ENCODE measurements around the gene SNTG2. TPM values are rescaled to one million over a fixed set of nuclear protein-coding genes. Genes with fewer than 3 reads are reported as not detected.

SNTG2 gene
- total and polyA plus RNA-seq, 11 donors = 0.19 to 3.2 (median 0.93) TPM

DNA sequence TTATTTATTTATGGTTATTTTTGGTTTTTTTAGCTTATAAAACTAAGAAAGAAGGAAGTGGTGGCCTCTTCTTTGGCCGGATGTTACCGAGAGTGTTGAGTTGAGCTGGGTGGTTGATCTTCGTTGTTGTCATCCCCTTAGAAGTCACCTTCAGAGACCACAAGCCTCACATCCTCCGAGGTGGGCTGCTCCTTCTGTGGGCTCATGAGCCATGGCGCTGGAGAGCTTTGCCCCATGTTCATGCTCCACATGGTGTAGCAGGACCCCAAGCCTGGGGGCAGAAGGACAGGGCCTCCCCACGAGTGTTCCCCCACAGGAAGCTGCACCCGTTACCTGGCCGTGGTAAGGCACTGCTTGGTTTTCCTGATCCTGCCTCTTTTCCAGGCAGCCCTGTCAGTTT lies 23.4 kb downstream of the SNTG2 start:
- peaks cover 0 to 10% (median 3%) of the 10 kb centered on the region in 12 donors for H3K4me1 ChIP-seq
- intact Hi-C loops (cut with DNase I) = no loop called here
- peaks cover 0 to 7% (median 0%) of the 10 kb centered on the region in 9 donors for H3K27me3 ChIP-seq
- ATAC-seq (no peak), DNase-seq (no peak)
- no peak overlapping the region for H3K4me3 ChIP-seq
- WGBS, 4 donors = 34 to 60% (median 54%) methylated on average over 8 of the region's 8 CpGs
- TF ChIP-seq, protein P1, sequence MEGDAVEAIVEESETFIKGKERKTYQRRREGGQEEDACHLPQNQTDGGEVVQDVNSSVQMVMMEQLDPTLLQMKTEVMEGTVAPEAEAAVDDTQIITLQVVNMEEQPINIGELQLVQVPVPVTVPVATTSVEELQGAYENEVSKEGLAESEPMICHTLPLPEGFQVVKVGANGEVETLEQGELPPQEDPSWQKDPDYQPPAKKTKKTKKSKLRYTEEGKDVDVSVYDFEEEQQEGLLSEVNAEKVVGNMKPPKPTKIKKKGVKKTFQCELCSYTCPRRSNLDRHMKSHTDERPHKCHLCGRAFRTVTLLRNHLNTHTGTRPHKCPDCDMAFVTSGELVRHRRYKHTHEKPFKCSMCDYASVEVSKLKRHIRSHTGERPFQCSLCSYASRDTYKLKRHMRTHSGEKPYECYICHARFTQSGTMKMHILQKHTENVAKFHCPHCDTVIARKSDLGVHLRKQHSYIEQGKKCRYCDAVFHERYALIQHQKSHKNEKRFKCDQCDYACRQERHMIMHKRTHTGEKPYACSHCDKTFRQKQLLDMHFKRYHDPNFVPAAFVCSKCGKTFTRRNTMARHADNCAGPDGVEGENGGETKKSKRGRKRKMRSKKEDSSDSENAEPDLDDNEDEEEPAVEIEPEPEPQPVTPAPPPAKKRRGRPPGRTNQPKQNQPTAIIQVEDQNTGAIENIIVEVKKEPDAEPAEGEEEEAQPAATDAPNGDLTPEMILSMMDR (IDR thresholded peaks at IDR 0.05) = no peak
- no peak for TF ChIP-seq POLR2A (IDR thresholded peaks at IDR 0.05)
- no peaks in the 10 kb centered on the region for H3K36me3 ChIP-seq
- no peak overlapping the region for H3K27ac ChIP-seq
- peaks cover 0 to 11% (median 1%) of the 10 kb centered on the region in 12 donors for H3K9me3 ChIP-seq

DNA sequence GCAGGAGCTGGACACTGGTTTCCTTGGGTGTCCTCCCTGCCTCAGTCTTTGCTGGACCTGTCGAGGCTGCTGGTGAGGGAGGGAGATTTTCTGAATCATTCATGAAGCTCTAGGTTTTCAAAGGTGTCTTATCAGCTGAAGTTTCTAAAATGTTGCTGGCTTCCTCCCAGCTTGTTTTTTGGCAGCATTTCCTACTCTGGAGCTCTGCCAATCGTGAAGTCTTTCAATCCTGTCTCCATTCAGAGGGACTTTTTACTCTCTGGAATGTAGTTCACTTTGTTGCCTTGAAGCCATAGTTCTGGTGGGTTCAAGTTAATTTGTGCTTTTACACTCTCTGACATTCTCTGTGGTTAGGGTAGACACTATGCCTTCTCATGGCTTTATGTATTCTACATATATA lies 23.9 kb downstream of the SNTG2 start:
- no peak for TF ChIP-seq POLR2A (IDR thresholded peaks at IDR 0.05)
- TF ChIP-seq, protein P1 (IDR thresholded peaks at IDR 0.05) = no peak
- peak in 1 of 4 donors; percentile 16 for ATAC-seq
- intact Hi-C loops (cut with DNase I) = no loop called here
- WGBS, 4 donors = 0 to 5% (median 0%) methylated on average over 2 of the region's 2 CpGs
- no peak overlapping the region for H3K27ac ChIP-seq
- H3K9me3 ChIP-seq = peaks cover 0 to 7% (median 0%) of the 10 kb centered on the region in 12 donors
- no peaks in the 10 kb centered on the region for H3K36me3 ChIP-seq
- peaks cover 0 to 10% (median 3%) of the 10 kb centered on the region in 12 donors for H3K4me1 ChIP-seq
- H3K27me3 ChIP-seq = peaks cover 0 to 11% (median 0%) of the 10 kb centered on the region in 9 donors
- H3K4me3 ChIP-seq = no peak overlapping the region
- DNase-seq = no peak

DNA sequence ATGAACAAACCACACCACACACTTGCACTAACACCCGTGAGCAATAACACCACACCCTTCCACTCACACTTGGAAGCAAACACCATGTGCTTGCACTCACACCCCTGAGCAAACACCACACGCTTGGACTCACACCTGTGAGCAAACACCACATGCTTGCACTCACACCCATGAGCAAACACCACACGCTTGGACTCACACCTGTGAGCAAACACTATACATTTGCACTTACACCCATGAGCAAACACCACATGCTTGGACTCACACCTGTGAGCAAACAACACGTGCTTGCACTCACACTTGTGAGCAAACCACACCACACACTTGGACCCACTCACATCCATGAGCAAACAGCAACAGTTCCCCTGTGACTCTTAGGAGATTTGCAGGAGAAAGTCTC lies 24.4 kb downstream of the SNTG2 start:
- intact Hi-C loops (cut with DNase I) = no loop called here

DNA sequence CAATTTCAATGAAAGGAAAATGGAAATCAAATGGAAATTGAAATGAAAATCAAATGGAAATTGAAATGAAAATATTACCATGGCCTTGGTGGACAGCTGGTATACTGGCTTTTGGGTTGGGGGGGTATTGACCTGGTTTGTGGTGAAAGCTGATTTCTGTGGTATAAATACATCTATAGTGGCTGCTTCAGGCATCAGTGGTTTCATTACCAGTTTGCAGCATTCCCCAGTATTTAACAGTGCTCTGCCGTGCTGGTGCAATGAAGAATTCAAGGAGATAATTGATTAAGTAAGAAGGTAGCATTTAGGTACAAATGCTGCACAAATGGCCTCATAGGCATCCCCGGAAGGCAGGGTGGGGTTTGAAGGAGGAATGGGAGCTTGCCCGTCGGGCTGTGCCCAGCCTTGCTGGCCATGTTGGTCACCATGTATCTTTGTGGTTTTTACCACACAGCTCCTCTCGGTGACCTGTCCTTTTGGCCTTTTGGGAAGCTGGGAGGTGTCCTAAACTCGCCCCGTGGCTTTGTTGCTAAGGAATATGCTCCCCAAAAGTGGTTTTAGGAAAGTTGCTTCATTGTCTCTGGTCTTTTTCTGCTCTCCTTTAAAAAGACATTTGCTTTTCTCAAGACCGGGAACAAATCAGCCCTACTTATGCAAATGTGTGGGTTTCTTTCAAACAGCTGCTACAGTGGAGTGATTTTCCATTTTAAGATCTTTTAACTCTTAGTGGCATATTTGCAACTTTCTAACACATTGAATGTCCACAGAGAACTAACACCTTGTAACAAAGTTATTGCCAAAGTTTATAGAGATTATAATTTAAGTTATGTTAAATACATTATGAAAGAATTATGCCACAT lies 28.6 kb downstream of the SNTG2 start:
- WGBS, 4 donors = 77 to 90% (median 87%) methylated on average over 8 of the region's 8 CpGs

More for the DNA sequence above, 24.4 kb downstream of the SNTG2 start:
- Histone ChIP-seq H3K4me3 (no peak overlapping the region), H3K27ac (no peak overlapping the region), H3K4me1 (peaks cover 0 to 10% (median 3%) of the 10 kb centered on the region in 12 donors), H3K36me3 (no peaks in the 10 kb centered on the region), H3K27me3 (peaks cover 0 to 11% (median 0%) of the 10 kb centered on the region in 9 donors), H3K9me3 (peaks cover 0 to 7% (median 0%) of the 10 kb centered on the region in 12 donors)
- DNase-seq (no peak), ATAC-seq (no peak)
- WGBS, 4 donors = 71 to 78% (median 75%) methylated on average over 4 of the region's 4 CpGs
- TF ChIP-seq POLR2A (IDR thresholded peaks at IDR 0.05) = no peak
- TF ChIP-seq, protein P1 (IDR thresholded peaks at IDR 0.05) = no peak

More for the DNA sequence above, 28.6 kb downstream of the SNTG2 start:
- Histone ChIP-seq H3K27ac (no peak overlapping the region), H3K9me3 (no peaks in the 10 kb centered on the region), H3K4me1 (peaks cover 0 to 7% (median 2%) of the 10 kb centered on the region in 12 donors), H3K27me3 (peaks cover 0 to 11% (median 0%) of the 10 kb centered on the region in 9 donors), H3K36me3 (no peaks in the 10 kb centered on the region), H3K4me3 (no peak overlapping the region)
- no peak for DNase-seq
- ATAC-seq = no peak
- intact Hi-C loops (cut with DNase I) = no loop called here
- TF ChIP-seq, protein P1 (IDR thresholded peaks at IDR 0.05) = no peak
- TF ChIP-seq POLR2A (IDR thresholded peaks at IDR 0.05) = no peak

Data from heart left ventricle (tissue), 16 donors.